RWPE1 (cell line): Measurements from ENCODE around the gene QRFP.

Experiments used
- CTCF ChIA-PET: fragments of 350-600 bp; sonication (Branson Sonifier 250); formaldehyde crosslinking; extraction: SDS; loops from one replicate; lab custom pipeline; 2021; lab: Yijun Ruan, JAX
- POLR2A ChIA-PET: fragments of 400-600 bp; formaldehyde crosslinking; extraction: SDS; loops from one replicate; lab custom pipeline; 2020; ENCODE audit warnings: antibody characterized with exemption; ENCODE audit not compliant: low non-redundant PET; lab: Yijun Ruan, JAX
- DNase-seq: peaks from one replicate; pipeline ENCODE4 v3.0.0; 2012; ENCODE audit warnings: low spot score
- H3K27ac ChIP-seq: fragments of 450-650 bp; 2 replicates; pipeline ENCODE4 v1.5.1; 2017
- CTCF ChIP-seq: fragments of 450-650 bp; conservative IDR thresholded peaks from 2 replicates; pipeline ENCODE4 v1.5.1; 2017; ENCODE audit warnings: low read depth, mild to moderate bottlenecking

QRFP gene

GRCh38 chr9:130843049-130843908 is 53.3 kb downstream of the QRFP start:
- DNase-seq: no peak
- H3K27ac ChIP-seq: peak overlapping the region; percentile 62
- no peak for TF ChIP-seq CTCF
- POLR2A ChIA-PET: no interaction called here
- CTCF ChIA-PET: interaction anchor here (0.6 kb wide), 1 partner anchor 291 kb away, joined by 3 read pairs; no protein-coding TSS in a partner anchor
